Caco-2 (cell line): ENCODE data around the gene CASZ1. TPM values are rescaled to one million over a fixed set of nuclear protein-coding genes. Genes with fewer than 3 reads are reported as not detected.

Experiments used
- BruUV-seq: library from RNA; stranded (reverse); fragments of 400-500 nt; replicated peaks from 2 replicates; lab custom pipeline; 2021; lab: Mats Ljungman, UMichigan
- CTCF ChIA-PET: fragments of 300-600 bp; sonication (Branson Sonifier 250); formaldehyde crosslinking; loops from one replicate; lab custom pipeline; 2022; ENCODE audit warnings: antibody characterized with exemption; lab: Charles Lee
- POLR2A ChIA-PET: fragments of 300-600 bp; sonication (Branson Sonifier 250); formaldehyde crosslinking; loops from one replicate; lab custom pipeline; 2022; ENCODE audit warnings: antibody characterized with exemption; lab: Charles Lee
- DNase-seq, 2 experiments: peaks; one replicate each; pipeline versions ENCODE4 v3.0.0 to v3.0.0-alpha.2; 2020 to 2022
- H3K27me3 ChIP-seq: replicated peaks from 2 replicates; pipeline ENCODE4 v1.6.0; 2011; ENCODE audit warnings: low read length; ENCODE audit not compliant: control insufficient read depth, insufficient read depth
- H3K36me3 ChIP-seq: 2 replicates; pipeline ENCODE4 v1.5.1; 2011; ENCODE audit warnings: low read length; ENCODE audit not compliant: control insufficient read depth, insufficient read depth
- H3K4me1 ChIP-seq: fragments of 250-450 bp; sonication (Bioruptor Pico); 2 replicates; pipeline ENCODE4 v1.5.1; 2020; ENCODE audit warnings: mild to moderate bottlenecking
- H3K4me3 ChIP-seq: 2 replicates; pipeline ENCODE4 v1.5.1; 2011; ENCODE audit warnings: low read depth, mild to moderate bottlenecking, control low read depth, low read length
- H3K9me3 ChIP-seq: fragments of 250-450 bp; sonication (Bioruptor Pico); 2 replicates; pipeline ENCODE4 v1.5.1; 2020; ENCODE audit warnings: mild to moderate bottlenecking, moderate library complexity
- H3K27ac Mint-ChIP-seq: one replicate; pipeline ENCODE4 v1.8.0; 2022; ENCODE audit warnings: mixed read lengths; ENCODE audit not compliant: unreplicated experiment
- H3K27me3 Mint-ChIP-seq: one replicate; pipeline ENCODE4 v1.8.0; 2022; ENCODE audit warnings: mixed read lengths; ENCODE audit not compliant: insufficient read depth, unreplicated experiment
- H3K36me3 Mint-ChIP-seq: one replicate; pipeline ENCODE4 v1.8.0; 2022; ENCODE audit warnings: mild to moderate bottlenecking, mixed read lengths; ENCODE audit not compliant: insufficient read depth, unreplicated experiment
- H3K4me1 Mint-ChIP-seq: one replicate; pipeline ENCODE4 v1.8.0; 2022; ENCODE audit warnings: low read depth, mixed read lengths; ENCODE audit not compliant: unreplicated experiment
- H3K4me3 Mint-ChIP-seq: one replicate; pipeline ENCODE4 v1.8.0; 2022; ENCODE audit warnings: mild to moderate bottlenecking, moderate library complexity, mixed read lengths; ENCODE audit not compliant: unreplicated experiment
- H3K9me3 Mint-ChIP-seq: one replicate; pipeline ENCODE4 v1.8.0; 2022; ENCODE audit warnings: mixed read lengths; ENCODE audit not compliant: unreplicated experiment
- intact Hi-C: fragments of 100-400 bp; cut with micrococcal nuclease; formaldehyde crosslinking; loops from one replicate; pipeline ENCODE4 v1.10.0; 2022; ENCODE audit not compliant: unreplicated experiment
- total RNA-seq: library from RNA; stranded (reverse); gene quantifications from 2 replicates; pipeline ENCODE4 v1.2.3, GENCODE V29; 2022
- TF ChIP-seq, protein P1 (sequence below), 2 experiments: fragments of 200-600 bp in 1 of 2; IDR thresholded peaks; 1 replicate in 1 of 2; 2 replicates in 1 of 2; pipeline versions ENCODE4 v1.5.1 to v1.8.0; 2011 to 2022; ENCODE audit warnings: antibody characterized with exemption in 1 of 2, control low read depth in 1 of 2, inconsistent platforms in 1 of 2, low read depth in 1 of 2, low read length in 1 of 2, mild to moderate bottlenecking in 1 of 2, moderate library complexity in 1 of 2; ENCODE audit not compliant: insufficient read depth in 1 of 2, severe bottlenecking in 1 of 2, unreplicated experiment in 1 of 2

Gene CASZ1
- total RNA-seq, 1 experiment from 2014 or later: 10.9 TPM

DNA sequence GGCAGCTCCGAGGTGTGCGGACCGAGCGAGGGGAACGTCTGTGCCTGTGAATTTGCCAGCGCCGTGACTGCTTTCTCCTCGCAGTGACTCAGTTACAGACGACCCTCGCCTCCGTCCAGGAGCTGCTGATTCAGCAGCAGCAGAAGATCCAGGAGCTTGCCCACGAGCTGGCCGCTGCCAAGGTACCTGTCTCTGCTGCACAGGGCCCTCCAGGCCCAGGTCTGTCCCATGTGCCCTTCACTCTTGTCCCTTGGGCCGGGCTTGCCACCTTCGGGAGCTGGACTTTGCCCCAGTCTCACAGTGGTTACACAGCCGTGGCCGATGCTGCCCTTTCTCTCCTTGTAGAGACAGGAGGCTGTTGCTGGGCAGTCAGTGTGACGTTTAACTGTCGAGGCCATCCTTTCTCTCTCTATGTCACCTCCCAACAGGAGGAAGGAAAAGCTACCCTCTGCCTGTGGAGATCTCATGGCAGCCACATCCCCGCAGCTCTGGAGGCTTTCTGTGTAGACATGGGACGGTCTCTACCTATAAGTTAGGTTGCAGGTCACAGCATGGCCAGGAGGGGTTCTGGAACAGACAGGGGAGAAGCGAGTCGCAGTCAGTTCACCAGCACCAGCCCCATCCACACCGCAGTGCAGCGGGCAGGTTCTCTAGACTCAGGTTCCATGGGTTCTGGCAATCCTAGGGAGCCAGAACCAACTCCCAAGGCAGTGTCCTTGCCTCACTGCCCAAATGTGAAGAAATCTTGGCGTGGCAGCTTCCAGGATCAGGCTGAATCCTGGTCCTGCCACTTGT lies 172.0 kb downstream of the CASZ1 start:
- intact Hi-C loops: no loop called here
- TF ChIP-seq, protein P1, sequence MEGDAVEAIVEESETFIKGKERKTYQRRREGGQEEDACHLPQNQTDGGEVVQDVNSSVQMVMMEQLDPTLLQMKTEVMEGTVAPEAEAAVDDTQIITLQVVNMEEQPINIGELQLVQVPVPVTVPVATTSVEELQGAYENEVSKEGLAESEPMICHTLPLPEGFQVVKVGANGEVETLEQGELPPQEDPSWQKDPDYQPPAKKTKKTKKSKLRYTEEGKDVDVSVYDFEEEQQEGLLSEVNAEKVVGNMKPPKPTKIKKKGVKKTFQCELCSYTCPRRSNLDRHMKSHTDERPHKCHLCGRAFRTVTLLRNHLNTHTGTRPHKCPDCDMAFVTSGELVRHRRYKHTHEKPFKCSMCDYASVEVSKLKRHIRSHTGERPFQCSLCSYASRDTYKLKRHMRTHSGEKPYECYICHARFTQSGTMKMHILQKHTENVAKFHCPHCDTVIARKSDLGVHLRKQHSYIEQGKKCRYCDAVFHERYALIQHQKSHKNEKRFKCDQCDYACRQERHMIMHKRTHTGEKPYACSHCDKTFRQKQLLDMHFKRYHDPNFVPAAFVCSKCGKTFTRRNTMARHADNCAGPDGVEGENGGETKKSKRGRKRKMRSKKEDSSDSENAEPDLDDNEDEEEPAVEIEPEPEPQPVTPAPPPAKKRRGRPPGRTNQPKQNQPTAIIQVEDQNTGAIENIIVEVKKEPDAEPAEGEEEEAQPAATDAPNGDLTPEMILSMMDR (IDR thresholded peaks at IDR 0.05; ENCODE audit: insufficient read depth in 1 of 2, low read depth in 1 of 2, low read length in 1 of 2, severe bottlenecking in 1 of 2, unreplicated experiment in 1 of 2): no peak
- POLR2A ChIA-PET: no interaction called here

DNA sequence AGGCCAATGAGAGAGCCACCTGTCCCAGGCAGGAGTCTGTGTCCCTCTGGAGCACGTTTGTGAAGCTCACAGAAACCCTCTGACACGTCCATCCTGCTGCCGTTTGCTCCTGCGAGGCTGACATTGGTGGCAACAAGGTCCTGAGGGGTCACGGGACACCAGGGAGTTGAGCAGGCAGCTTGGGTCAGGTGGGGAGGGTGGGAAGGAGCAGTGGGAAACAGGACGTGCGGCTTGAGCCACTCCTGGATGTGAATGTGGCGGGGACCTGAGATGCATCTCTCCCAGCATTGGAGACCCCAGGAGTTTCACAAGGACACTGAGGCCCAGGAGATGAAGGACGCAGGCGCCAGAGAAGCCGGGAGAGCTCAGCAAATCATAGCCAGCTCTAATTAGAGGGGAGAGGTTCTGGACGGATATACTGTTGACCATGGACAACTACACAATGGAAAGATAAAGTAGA lies 172.7 kb downstream of the CASZ1 start:
- no peaks in the 10 kb centered on the region for H3K27me3 Mint-ChIP-seq
- intact Hi-C loops: no loop called here
- H3K4me3 Mint-ChIP-seq: no peak overlapping the region
- no peaks in the 10 kb centered on the region for H3K4me1 Mint-ChIP-seq
- TF ChIP-seq, protein P1 (IDR thresholded peaks at IDR 0.05; ENCODE audit: insufficient read depth in 1 of 2, low read depth in 1 of 2, low read length in 1 of 2, severe bottlenecking in 1 of 2, unreplicated experiment in 1 of 2): no peak
- no peak overlapping the region for H3K27ac Mint-ChIP-seq
- Histone ChIP-seq H3K36me3 (no peaks in the 10 kb centered on the region), H3K9me3 (no peaks in the 10 kb centered on the region), H3K27me3 (no peaks in the 10 kb centered on the region), H3K4me3 (no peak overlapping the region), H3K4me1 (no peaks in the 10 kb centered on the region)
- no peaks in the 10 kb centered on the region for H3K9me3 Mint-ChIP-seq
- ChIA-PET CTCF (no interaction called here), POLR2A (no interaction called here)
- DNase-seq: no peak
- H3K36me3 Mint-ChIP-seq: peaks cover 8% of the 10 kb centered on the region
- BruUV-seq: no TSS peak

More for the DNA sequence above, 172.0 kb downstream of the CASZ1 start:
- no peaks in the 10 kb centered on the region for H3K27me3 ChIP-seq
- H3K27me3 Mint-ChIP-seq: no peaks in the 10 kb centered on the region
- H3K9me3 ChIP-seq: no peaks in the 10 kb centered on the region
- no peak overlapping the region for H3K4me3 ChIP-seq
- no peaks in the 10 kb centered on the region for H3K4me1 Mint-ChIP-seq
- H3K36me3 ChIP-seq: no peaks in the 10 kb centered on the region; the same call in 1 of the 2 replicates
- H3K9me3 Mint-ChIP-seq: no peaks in the 10 kb centered on the region
- H3K4me3 Mint-ChIP-seq: no peak overlapping the region
- no peak for DNase-seq
- H3K27ac Mint-ChIP-seq: no peak overlapping the region
- H3K4me1 ChIP-seq: no peaks in the 10 kb centered on the region
- no TSS peak for BruUV-seq
- H3K36me3 Mint-ChIP-seq: peaks cover 8% of the 10 kb centered on the region
- CTCF ChIA-PET: no interaction called here

GRCh38 chr1:10622910-10623685 lies 173.3 kb downstream of the CASZ1 start:
- H3K27ac Mint-ChIP-seq: no peak overlapping the region
- H3K36me3 Mint-ChIP-seq: peaks cover 2% of the 10 kb centered on the region
- CTCF ChIA-PET: no interaction called here
- Histone ChIP-seq H3K4me3 (no peak overlapping the region), H3K36me3 (no peaks in the 10 kb centered on the region), H3K9me3 (no peaks in the 10 kb centered on the region), H3K27me3 (no peaks in the 10 kb centered on the region), H3K4me1 (no peaks in the 10 kb centered on the region)
- intact Hi-C loops: no loop called here
- BruUV-seq: no TSS peak
- H3K4me3 Mint-ChIP-seq: no peak overlapping the region
- no peaks in the 10 kb centered on the region for H3K9me3 Mint-ChIP-seq
- no peak for DNase-seq
- no peaks in the 10 kb centered on the region for H3K4me1 Mint-ChIP-seq
- no peaks in the 10 kb centered on the region for H3K27me3 Mint-ChIP-seq
- POLR2A ChIA-PET: interaction anchor here (0.5 kb wide), 1 partner anchor 1357 kb away, joined by 3 read pairs; the partner anchor contains the start of gene MFN2
- TF ChIP-seq, protein P1 (IDR thresholded peaks at IDR 0.05; ENCODE audit: insufficient read depth in 1 of 2, low read depth in 1 of 2, low read length in 1 of 2, severe bottlenecking in 1 of 2, unreplicated experiment in 1 of 2): no peak
